Stimulated activated CD4-positive, alpha-beta T cell treated with anti-CD3 and anti-CD28 coated beads, Interleukin-1b, Interleukin-23, amount 100 ng/mL, for 4 hours (primary cell): ENCODE measurements around the gene B3GAT3.
A peak's percentile ranks its signal among the peaks of the same experiment; 100 is the strongest.
"Not testable (repeated sequence)": the region's sequence is repeated elsewhere in the genome, so short reads cannot be mapped to it uniquely, and the experiment has no call there.

Experiments
- DNase-seq, 2 donors: peaks; one replicate each; pipeline ENCODE4 v3.0.0-alpha.2; 2020; ENCODE audit warnings: low read depth in 2 of 2

The B3GAT3 gene

DNA sequence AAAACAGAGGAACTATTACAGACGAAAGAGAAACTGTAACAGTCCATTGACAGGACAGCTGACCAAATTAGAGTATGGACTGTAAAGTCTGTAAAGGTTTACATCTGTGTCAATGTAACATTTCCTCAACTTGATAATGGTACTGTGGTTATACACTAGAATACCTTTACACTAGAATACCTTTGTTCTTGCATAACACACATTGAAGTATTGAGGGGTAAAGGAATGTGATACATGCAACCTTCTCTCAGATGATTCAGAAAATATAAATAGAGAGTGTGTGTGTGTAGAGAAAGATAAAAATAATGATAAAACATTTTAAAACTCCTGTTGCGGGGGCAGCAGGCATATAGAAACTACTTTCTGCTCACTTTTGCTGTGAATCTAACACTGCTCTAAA lies 42.5 kb downstream of the B3GAT3 start:
- DNase-seq = no peak

DNA sequence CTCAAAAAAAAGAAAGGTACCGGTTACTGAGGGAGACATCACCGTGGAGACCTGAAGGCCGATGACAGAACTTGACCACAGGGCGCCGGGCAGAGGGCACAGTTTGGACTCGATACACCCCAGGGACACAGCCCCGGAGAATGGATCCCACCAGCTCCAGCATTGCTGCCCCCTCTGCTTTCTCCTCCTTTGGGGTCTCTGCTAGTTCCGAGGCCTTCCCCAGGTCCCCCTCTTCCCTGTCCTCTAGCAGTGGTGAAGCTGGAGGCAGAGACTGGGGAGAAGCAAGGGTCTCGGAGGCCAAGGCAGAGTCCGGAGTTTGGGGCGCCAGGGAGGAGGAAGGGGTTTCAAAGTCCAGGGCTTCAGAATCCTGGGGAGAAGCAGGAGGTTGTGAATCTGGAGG lies 43.2 kb downstream of the B3GAT3 start:
- DNase-seq = no peak

DNA sequence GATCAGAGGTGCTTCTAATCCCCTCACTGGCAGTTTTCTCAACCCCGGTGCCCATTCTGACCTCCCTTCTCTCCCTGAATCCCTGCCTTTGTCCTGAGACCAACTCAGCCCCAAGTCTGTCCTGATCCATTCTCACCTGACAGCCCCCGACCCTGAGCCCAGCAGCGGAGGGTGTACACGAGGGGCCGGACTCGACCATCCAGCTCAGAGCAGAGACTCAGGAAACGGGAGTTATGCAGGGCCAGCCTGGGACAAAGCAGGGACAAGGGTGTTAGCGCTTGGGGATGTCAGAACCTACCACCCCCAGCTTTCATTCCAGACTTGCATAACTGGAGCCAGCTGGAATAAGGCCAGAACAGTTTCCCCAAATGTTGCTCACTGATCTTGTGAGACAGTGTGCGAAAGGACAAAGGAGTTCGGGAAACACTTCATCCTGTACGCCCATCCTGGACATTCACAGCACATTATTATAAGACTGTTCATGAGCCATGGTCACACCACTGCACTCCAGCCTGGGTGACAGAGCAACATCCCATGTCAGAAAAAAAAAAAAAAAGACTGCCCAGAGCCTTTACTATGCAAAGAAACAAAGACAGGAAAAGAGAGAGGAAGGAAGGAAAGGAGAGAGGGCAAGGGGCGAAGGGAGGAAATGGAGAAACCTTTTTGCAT lies 44.6 kb downstream of the B3GAT3 start:
- DNase-seq = no peak

DNA sequence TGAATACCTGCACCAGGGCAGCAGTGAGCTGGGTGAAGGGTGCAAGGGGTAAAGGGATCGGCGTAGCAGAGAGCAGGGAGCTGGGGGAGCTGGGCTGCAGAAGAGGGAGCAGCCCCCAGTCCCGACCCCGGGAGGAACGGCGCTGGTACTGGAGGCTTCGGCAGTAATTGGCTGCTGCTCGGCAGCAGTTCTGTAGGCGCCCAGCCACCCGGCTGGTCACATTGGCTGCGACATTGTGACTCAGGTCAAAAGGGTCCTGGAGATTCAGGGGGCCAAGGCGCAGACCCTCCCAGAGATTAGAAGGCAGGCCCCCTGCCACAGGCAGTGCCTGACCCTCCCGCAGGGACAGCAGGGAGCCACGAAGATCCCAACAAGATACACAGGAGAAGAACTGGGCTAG lies 45.9 kb downstream of the B3GAT3 start:
- DNase-seq = no peak

DNA sequence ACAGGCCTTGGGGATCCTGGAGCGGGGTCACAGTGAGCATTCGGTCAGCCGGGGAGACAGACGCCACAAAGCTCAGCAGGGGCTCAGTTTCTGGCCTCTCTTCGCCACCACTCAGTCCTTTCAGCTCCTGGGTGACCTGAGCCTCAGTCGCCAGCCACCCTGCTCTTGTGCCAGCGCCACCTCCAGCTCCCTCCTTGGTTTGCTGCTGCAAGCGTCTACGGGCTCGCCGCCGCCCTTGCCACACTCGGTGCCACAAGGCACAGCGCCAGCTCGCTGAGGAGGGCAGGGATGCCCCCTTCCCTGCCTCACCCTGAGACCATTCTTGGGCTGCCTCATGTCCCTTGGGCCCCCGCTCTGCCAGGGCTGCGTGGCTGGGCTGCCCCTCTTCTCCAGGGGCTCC lies 46.6 kb downstream of the B3GAT3 start:
- DNase-seq = no peak

DNA sequence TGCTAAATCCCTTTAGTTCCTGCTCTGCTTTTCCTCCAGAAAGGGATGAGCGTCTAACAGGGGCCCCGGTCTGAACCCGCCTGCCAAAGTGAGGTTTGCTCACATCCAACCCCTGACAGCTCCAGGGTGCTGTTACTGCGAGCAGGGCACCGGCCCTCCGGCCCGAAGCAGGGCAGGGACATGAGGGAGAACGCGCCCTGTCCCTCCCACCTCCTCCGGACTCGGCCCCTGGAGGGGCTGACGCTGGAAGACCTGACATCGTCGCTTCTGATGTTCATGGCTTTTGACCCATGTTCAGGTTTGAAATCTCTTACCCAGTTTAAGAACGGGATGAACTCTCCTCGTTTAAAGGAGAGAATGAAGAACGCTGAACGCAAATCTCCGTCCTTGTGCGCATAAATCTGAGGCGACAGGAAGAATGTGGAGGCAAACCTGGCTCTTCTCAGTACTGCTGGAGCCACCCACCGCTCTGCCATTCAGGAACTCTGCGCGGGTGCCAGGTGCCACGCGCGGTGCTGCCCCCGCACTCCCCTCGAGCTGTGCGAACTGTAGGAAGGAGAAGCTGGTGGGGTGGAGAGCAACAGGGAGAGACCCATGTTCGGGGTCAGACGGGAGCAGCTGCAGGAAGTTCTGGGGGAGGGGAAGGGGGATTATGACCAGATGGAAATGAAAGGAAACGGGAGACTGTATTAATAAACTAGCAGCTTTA lies 47.3 kb downstream of the B3GAT3 start:
- DNase-seq = no peak

DNA sequence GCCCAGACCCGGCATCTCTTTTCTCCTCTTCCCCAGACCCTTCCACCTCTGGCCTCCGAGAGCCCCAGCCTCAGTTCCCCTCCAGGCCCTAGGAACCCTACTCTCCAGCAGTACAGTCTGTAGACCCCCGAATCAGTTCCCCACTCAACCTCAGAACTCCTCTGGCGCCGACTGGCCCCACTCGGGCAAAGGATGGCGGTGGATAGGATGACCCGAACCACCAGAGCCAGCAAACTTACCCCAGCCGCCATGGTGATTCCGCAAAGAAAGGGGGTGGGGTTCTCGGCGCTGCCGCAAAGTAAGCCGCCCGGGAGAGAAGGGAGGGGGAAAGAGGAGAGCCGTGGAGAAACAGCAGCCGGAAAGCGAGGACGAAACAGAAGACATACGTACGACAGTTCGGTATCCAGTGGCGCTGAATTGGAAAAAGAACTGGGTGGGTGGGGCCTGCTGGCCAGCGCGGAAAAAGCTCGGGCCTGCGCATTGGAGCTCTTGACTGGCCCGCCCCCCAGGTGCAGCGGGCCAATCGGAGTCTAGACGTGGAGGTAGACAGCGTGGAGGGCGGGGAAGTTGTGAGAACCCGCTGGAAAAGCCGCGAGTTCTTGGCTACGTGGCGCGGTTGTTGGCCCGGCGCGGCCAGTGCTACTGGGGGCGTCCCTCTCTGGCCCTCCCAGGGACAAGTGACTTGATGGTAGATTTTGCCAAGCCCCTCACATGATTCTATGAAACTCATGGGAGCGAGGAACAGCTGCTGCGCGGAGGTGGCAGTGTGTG lies 48.0 kb downstream of the B3GAT3 start, which contains the start of gene EEF1G:
Gene EEF1G, minus strand, starts transcription at position 300 of the 771 bp plus-strand sequence. Its CDS starts 49 bp downstream, at position 251.
- DNase-seq = peak; percentile 90 to 96

DNA sequence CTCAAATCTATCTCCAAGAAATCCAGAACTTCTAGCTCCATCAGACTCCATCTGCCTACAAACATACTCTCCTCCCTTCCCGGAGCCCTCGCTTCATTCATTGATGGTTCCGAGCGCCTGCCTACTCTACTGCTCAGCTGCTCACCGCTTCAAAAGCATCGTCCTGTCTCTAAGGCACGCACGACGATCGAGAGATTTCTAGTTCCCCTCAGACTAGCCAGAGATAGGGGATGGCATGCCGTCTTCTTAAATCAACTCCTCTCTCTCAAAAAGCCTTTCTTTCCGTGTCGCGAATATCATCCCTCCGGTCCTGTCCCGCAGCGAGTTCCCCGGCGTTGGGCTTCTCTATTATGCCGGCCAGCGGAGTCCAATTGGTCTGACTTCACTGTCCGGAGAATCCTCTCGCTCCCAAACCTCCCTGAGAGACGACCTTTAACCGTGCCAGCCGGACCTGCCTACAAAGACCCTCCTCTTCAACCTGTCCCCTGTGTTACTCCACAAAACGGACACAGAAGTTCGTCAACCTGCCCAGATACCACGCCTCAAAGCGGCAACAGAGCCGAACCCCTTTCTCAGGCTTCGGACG lies 48.7 kb downstream of the B3GAT3 start:
- DNase-seq = no peak

DNA sequence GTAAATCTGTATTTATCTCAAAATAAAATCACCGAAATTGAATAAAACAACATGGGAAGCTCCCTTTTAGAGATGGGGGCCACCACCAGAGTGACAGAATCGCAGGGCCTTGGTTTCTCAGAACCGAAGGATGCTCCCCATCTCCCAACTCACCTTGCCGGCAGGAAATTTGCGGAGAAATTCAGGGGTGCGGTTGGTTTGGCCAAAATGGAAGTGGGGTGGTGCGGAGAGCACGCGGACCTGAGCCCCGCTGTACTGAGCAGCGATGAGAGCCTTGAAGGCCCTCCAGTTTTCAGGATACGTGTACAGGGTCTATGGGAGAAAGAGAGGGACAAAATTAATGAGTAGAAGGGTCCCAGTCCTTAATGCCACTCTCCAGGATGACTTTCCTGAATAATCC lies 49.4 kb downstream of the B3GAT3 start:
- no peak for DNase-seq

DNA sequence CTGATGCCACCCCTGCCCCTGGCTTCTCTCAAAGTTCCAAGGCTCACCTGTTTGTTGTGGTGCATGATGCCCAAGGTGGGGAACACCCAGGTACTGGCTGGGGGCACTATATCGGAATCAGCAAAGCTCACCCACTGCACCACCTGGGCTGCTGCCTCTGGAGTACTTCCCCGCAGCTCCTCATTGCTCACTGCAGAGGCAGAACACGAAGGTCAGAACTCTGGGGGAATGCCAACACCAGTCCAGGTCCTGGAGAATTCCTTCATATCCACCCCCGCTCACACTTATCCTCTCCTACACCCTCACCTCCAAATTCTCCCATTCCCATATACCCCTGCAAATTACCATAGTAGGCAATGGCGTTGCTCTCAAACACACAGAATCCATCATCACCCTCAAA lies 50.3 kb downstream of the B3GAT3 start:
- not testable (repeated sequence) for DNase-seq

DNA sequence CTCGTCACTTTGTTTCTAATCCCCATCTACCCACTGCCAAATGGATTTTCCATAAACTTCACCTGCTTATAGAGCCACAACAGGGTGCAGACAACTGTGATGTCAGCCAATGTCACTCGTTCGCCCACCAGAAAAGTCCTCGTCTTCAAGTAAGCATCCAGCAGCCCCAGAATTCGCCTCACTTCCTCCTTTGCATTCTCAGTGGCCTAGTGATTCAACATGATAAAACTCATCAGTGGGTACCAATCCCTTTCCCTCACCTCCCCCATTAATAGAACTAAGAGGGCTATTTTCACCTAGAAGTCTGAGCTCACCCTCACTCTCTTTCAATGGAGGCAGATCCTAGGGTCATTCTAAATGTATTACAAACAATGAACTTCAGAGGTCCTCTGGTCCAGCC lies 50.9 kb downstream of the B3GAT3 start:
- DNase-seq = not testable (repeated sequence)

DNA sequence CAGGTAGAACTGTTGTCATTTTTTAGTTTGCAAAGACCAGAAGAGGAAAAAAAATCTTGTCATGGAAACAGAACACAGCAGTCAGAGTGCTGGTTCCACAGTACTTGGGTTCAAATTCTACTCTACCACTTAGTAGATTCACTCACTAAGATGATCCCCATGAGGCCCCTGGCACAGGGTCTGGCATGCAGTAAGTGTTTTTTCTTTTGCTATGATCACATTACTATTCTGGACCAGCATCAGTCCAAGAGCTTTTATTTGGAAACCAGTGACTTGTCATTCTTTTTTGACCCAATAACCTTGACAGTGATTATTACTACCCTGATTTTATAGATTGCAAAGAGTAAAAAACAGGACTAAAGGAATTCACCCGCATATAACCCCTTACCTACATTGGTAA lies 52.2 kb downstream of the B3GAT3 start:
- DNase-seq = no peak

DNA sequence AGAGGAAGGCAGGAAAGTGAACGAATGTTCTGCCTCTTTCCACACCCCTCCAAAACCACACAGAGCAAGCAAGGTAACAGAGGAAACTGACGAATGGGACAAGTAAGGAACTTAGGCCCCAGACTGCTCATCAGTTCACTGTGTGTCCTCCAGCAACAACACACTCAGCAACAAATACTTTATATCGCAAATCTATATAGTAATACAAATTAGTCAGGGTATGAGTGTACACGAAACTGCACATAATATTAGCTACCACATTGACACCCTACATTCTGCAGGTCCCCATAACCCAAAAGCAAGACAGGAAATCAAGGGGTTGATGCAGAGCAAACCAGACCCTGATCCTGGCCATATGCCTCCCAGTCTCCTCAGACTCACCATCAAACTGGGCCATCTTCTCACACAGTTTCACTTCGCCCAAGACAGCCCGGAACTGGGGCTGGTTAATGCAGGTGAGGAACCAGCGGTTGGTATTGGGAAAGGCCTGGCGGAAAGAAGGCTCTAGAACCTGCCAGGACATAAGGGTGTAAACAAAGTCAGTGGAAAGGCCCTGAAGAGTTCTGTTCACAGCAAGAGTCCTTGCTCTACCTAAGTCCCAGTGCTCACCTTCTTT lies 54.7 kb downstream of the B3GAT3 start:
- DNase-seq = no peak

DNA sequence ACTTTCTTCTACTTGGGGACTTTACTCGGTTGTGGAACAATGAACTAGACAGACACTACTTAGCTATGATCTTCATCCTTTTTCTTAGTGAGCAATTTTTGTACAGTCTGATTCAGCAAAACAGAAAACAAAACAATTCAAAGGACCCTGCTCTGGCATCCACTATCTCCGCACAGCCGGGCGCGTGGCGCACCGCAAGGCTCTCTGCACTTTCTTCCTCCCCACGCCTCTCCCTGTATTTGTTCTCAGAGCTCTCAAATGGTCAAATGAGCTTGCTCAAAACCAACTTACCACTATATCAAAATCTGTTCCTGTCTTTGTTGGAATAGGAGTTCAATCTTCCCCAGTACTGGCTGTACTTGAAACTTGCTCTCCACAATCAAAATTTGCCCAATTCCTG lies 55.5 kb downstream of the B3GAT3 start:
- no peak for DNase-seq
